Nephron (organoid): ENCODE data around the gene WNT4.

ENCODE experiments used
- H3K27ac Mint-ChIP-seq, 3 experiments: 2 replicates each; pipeline ENCODE4 v1.8.0; 2020; ENCODE audit warnings: mixed read lengths in 3 of 3, mild to moderate bottlenecking in 2 of 3, moderate library complexity in 1 of 3
- H3K27me3 Mint-ChIP-seq: 2 replicates; pipeline ENCODE4 v1.8.0; 2021; ENCODE audit warnings: low read depth, mild to moderate bottlenecking, moderate library complexity, mixed read lengths
- H3K36me3 Mint-ChIP-seq: 2 replicates; pipeline ENCODE4 v1.8.0; 2020; ENCODE audit warnings: low read depth, mixed read lengths
- H3K4me1 Mint-ChIP-seq: 2 replicates; pipeline ENCODE4 v1.8.0; 2020; ENCODE audit warnings: mixed read lengths
- H3K4me3 Mint-ChIP-seq, 3 experiments: 2 replicates each; pipeline ENCODE4 v1.8.0; 2020; ENCODE audit warnings: mild to moderate bottlenecking in 3 of 3, mixed read lengths in 3 of 3, moderate library complexity in 2 of 3
- H3K9me3 Mint-ChIP-seq: 2 replicates; pipeline ENCODE4 v1.8.0; 2020; ENCODE audit warnings: mixed read lengths
- TF ChIP-seq, protein P1 (sequence below), 3 experiments: fragments of 200-600 bp; sonication (generic); IDR thresholded peaks; one replicate each; pipeline ENCODE4 v1.5.0; 2021; ENCODE audit warnings: antibody characterized with exemption in 3 of 3; ENCODE audit not compliant: unreplicated experiment in 3 of 3

Gene WNT4

GRCh38 chr1:22117851-22118250 lies 25.0 kb downstream of the WNT4 start:
- peak overlapping the region in 1 of 3 experiments; percentile 10 for H3K4me3 Mint-ChIP-seq
- no peaks in the 10 kb centered on the region for H3K9me3 Mint-ChIP-seq
- no peaks in the 10 kb centered on the region for H3K27me3 Mint-ChIP-seq
- peaks cover 21% of the 10 kb centered on the region for H3K36me3 Mint-ChIP-seq
- TF ChIP-seq, protein P1, sequence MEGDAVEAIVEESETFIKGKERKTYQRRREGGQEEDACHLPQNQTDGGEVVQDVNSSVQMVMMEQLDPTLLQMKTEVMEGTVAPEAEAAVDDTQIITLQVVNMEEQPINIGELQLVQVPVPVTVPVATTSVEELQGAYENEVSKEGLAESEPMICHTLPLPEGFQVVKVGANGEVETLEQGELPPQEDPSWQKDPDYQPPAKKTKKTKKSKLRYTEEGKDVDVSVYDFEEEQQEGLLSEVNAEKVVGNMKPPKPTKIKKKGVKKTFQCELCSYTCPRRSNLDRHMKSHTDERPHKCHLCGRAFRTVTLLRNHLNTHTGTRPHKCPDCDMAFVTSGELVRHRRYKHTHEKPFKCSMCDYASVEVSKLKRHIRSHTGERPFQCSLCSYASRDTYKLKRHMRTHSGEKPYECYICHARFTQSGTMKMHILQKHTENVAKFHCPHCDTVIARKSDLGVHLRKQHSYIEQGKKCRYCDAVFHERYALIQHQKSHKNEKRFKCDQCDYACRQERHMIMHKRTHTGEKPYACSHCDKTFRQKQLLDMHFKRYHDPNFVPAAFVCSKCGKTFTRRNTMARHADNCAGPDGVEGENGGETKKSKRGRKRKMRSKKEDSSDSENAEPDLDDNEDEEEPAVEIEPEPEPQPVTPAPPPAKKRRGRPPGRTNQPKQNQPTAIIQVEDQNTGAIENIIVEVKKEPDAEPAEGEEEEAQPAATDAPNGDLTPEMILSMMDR (IDR thresholded peaks at IDR 0.05; ENCODE audit: unreplicated experiment in 3 of 3): no peak
- peak overlapping the region; percentile 47 to 89 (median 85) for H3K27ac Mint-ChIP-seq
- peaks cover 84% of the 10 kb centered on the region for H3K4me1 Mint-ChIP-seq

- Mint-ChIP-seq H3K4me3 (no peak overlapping the region), H3K27me3 (no peaks in the 10 kb centered on the region), H3K36me3 (peaks cover 24% of the 10 kb centered on the region), H3K4me1 (peaks cover 84% of the 10 kb centered on the region), H3K27ac (peak overlapping the region; percentile 56 to 89 (median 85)), H3K9me3 (no peaks in the 10 kb centered on the region)
- TF ChIP-seq, protein P1 (IDR thresholded peaks at IDR 0.05; ENCODE audit: unreplicated experiment in 3 of 3): no peak
Measured at GRCh38 chr1:22117238-22117637, 25.7 kb downstream of the WNT4 start.

DNA sequence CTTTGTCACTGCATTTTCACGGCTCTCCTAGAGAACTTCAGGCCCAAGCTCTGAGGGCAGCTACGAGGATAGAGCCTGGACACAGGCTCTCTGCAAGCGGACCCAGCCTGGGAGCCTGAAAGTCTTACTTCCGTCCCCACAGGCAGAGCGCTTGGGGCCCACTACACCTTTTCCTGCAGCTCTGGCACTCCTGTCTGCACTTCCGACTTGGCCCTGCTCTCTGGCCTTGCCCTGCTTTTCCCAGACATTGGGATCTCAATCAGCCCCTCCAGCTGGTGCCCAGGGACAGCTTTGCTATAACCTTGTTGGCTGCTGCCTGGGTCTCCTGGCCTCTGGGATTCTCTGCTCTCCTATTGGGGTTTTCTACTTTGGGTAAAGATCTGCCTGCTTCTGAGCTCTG lies 27.6 kb downstream of the WNT4 start:
- Mint-ChIP-seq H3K27me3 (no peaks in the 10 kb centered on the region), H3K36me3 (peaks cover 19% of the 10 kb centered on the region), H3K9me3 (no peaks in the 10 kb centered on the region), H3K27ac (peak overlapping the region; percentile 85 to 92 (median 91)), H3K4me3 (peak overlapping the region in 2 of 3 experiments; percentile 4 to 12), H3K4me1 (peaks cover 78% of the 10 kb centered on the region)
- TF ChIP-seq, protein P1 (IDR thresholded peaks at IDR 0.05; ENCODE audit: unreplicated experiment in 3 of 3): no peak

DNA sequence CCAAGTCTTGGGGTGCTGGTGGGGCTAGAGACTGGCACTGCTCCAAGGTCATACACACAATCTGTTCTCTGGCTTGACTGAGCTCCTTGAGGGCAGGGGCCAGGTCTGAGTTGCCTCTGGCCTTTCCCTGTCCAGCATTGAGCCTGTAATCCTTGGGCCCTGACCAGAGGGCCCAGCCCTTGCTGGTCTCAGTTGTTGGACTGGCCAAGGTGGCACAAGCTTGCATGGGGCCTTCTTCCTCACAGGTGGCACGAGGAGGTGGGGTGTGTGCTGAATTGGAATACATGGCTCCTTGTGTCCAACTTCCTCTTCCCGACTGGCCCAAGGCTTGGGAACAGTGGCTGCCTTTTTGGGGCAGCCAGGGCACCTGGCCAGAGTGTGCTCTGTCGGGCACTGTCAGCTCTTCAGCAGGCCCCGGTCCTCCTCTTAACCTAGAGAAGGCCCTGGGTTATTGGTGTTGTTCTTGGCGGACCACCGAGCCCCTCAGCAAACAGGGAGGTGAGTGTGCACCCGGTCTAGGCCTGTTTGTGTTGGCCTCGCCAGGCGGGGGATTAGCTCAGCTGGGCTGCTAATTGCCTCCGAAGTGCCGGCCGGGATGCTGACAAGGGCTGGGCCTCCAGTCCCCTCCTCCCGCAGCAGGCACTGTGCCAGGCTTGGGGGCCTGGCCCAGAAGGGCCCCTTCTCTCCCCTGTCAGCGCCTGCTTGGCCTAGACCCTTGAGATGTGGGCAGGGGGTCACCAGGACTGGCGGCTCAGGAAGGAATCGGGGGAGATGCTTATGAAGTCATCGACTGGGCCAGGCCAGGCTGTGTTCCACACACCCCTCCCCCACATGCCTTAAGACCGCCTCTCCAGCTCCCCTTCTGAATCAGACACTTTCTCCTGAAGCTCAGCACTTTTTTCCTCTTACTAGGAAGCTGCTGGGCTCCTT lies 28.5 kb downstream of the WNT4 start:
- Mint-ChIP-seq H3K4me3 (peak overlapping the region in 2 of 3 experiments; percentile 13 to 24), H3K36me3 (peaks cover 16% of the 10 kb centered on the region), H3K27me3 (no peaks in the 10 kb centered on the region), H3K9me3 (no peaks in the 10 kb centered on the region), H3K4me1 (peaks cover 77% of the 10 kb centered on the region), H3K27ac (peak overlapping the region; percentile 85 to 92 (median 91))
- TF ChIP-seq, protein P1 (IDR thresholded peaks at IDR 0.05; ENCODE audit: unreplicated experiment in 3 of 3): no peak

- H3K27me3 Mint-ChIP-seq: no peaks in the 10 kb centered on the region
- H3K36me3 Mint-ChIP-seq: peaks cover 18% of the 10 kb centered on the region
- H3K9me3 Mint-ChIP-seq: no peaks in the 10 kb centered on the region
Measured at GRCh38 chr1:22112554-22112953, 30.3 kb downstream of the WNT4 start.

More at GRCh38 chr1:22112554-22112953, 30.3 kb downstream of the WNT4 start:
- Mint-ChIP-seq H3K4me3 (peak overlapping the region; percentile 10 to 26 (median 12)), H3K27ac (peak overlapping the region; percentile 91 to 96 (median 93)), H3K4me1 (peaks cover 79% of the 10 kb centered on the region)
- TF ChIP-seq, protein P1 (IDR thresholded peaks at IDR 0.05; ENCODE audit: unreplicated experiment in 3 of 3): no peak
